Measurements from ENCODE around the gene PLVAP. TPM values are rescaled to one million over a fixed set of nuclear protein-coding genes. Genes with fewer than 3 reads are reported as not detected.

PLVAP gene
- total RNA-seq, 1 experiment from 2014 or later: not detected

- peak overlapping the region; percentile 97 to 98 for H3K4me3 Mint-ChIP-seq
- H2AFZ ChIP-seq (ENCODE audit: low read length): no peak overlapping the region
- H3K9me3 ChIP-seq (ENCODE audit: control insufficient read depth, low read depth, low read length): no peaks in the 10 kb centered on the region
These were observed 38.6 kb downstream of the PLVAP start for GRCh38 chr19:17338433-17339078.

More at GRCh38 chr19:17338433-17339078, 38.6 kb downstream of the PLVAP start:
- Mint-ChIP-seq H3K4me1 (peaks cover 18 to 42% of the 10 kb centered on the region in 2 experiments), H3K27ac (no peak overlapping the region), H3K9me3 (no peaks in the 10 kb centered on the region), H3K36me3 (ENCODE audit: insufficient read depth in 1 of 3, low read depth in 3 of 3) (peaks cover 10 to 28% (median 23%) of the 10 kb centered on the region in 3 experiments; a peak in 5 of 7 replicates), H3K27me3 (ENCODE audit: low read depth) (no peaks in the 10 kb centered on the region)
- H4K5ac ChIP-seq (ENCODE audit: insufficient read length, low read depth, low read length): no peak overlapping the region
- no peak overlapping the region for H3K23ac ChIP-seq (ENCODE audit: insufficient read length, low read depth, low read length)
- H2BK120ac ChIP-seq (ENCODE audit: low read depth, low read length, poor library complexity, severe bottlenecking): no peak overlapping the region
- no peak overlapping the region for H2AK5ac ChIP-seq (ENCODE audit: insufficient read length, low read length)
- no peaks in the 10 kb centered on the region for H4K20me1 ChIP-seq (ENCODE audit: control insufficient read depth, insufficient read depth, insufficient read length)
- peaks cover 25% of the 10 kb centered on the region for H3K23me2 ChIP-seq (ENCODE audit: insufficient read length, low read depth, low read length, poor library complexity, severe bottlenecking)
- H3K18ac ChIP-seq (ENCODE audit: insufficient read length, low read depth, low read length): no peak overlapping the region
- WGBS (ENCODE audit: extremely low coverage, insufficient read length, low lambda C conversion rate): no CpG with 5 or more reads among the region's 30 CpGs
- peaks cover 2% of the 10 kb centered on the region; the same call in 1 of the 2 replicates for H3K4me1 ChIP-seq (ENCODE audit: insufficient read depth, low read length)
- DNase-seq: no peak
- no peak overlapping the region for H2BK20ac ChIP-seq (ENCODE audit: low read depth, low read length, poor library complexity, severe bottlenecking)
- H3K4me2 ChIP-seq (ENCODE audit: insufficient read depth, insufficient read length, low read length): peak overlapping the region; percentile 86
- no peak overlapping the region for H2BK15ac ChIP-seq (ENCODE audit: low read depth, low read length)
- no peak overlapping the region for H3K56ac ChIP-seq (ENCODE audit: insufficient read length, low read depth, low read length)
- no peak overlapping the region for H2BK12ac ChIP-seq (ENCODE audit: insufficient read length, low read depth, low read length)
- no peak overlapping the region for H3K4ac ChIP-seq (ENCODE audit: low read depth, low read length)
- H3K79me1 ChIP-seq (ENCODE audit: insufficient read depth, low read depth, low read length, poor library complexity, severe bottlenecking): no peaks in the 10 kb centered on the region
- H4K91ac ChIP-seq (ENCODE audit: insufficient read length, low read depth, low read length): no peak overlapping the region
- no peaks in the 10 kb centered on the region for H3K27me3 ChIP-seq (ENCODE audit: insufficient read depth, low read length)
- no peak overlapping the region for H3K14ac ChIP-seq (ENCODE audit: insufficient read depth, low read length)
- no peak for TF ChIP-seq CTCF (conservative IDR thresholded peaks at IDR 0.05)
- H3K9ac ChIP-seq (ENCODE audit: extremely low read depth, insufficient read length, low read length): peak overlapping the region; percentile 68
- no peak overlapping the region for H3K27ac ChIP-seq (ENCODE audit: insufficient read length, low read depth, low read length)
- no peak overlapping the region for H3T11ph ChIP-seq (ENCODE audit: low read length)
- H2BK5ac ChIP-seq (ENCODE audit: insufficient read length, low read length): no peak overlapping the region
- H3K79me2 ChIP-seq (ENCODE audit: insufficient read depth, low read length): no peaks in the 10 kb centered on the region
- no peak overlapping the region for H4K8ac ChIP-seq (replicated peaks; ENCODE audit: insufficient read length, low read depth, low read length)
